Measurements from ENCODE around the gene ETF1.
A peak's percentile ranks its signal among the peaks of the same experiment; 100 is the strongest.

Gene ETF1

GRCh38 chr5:138553437-138554095 lies 10.5 kb upstream of the ETF1 start:
- Histone ChIP-seq H3K36me3 (ENCODE audit: control insufficient read depth in 4 of 4, insufficient read depth in 4 of 4, low read length in 3 of 4) (peaks cover 21 to 56% (median 37%) of the 10 kb centered on the region in 4 experiments), H3K4me1 (ENCODE audit: control extremely low read depth in 1 of 4, control insufficient read depth in 4 of 4, insufficient read depth in 4 of 4, low read length in 3 of 4) (no peaks in the 10 kb centered on the region), H3K4me3 (ENCODE audit: control insufficient read depth in 1 of 7, extremely low read depth in 1 of 7, insufficient read depth in 4 of 7, low read depth in 2 of 7, low read length in 6 of 7) (no peak overlapping the region), H3K27me3 (replicated peaks in 2 of 5; ENCODE audit: control insufficient read depth in 4 of 5, insufficient read depth in 5 of 5, low read length in 4 of 5) (no peaks in the 10 kb centered on the region), H3K27ac (ENCODE audit: insufficient read depth in 1 of 2, low read depth in 1 of 2, low read length in 2 of 2, poor library complexity in 1 of 2, severe bottlenecking in 2 of 2) (no peak overlapping the region), H3K9me3 (ENCODE audit: control extremely low read depth in 1 of 5, control insufficient read depth in 4 of 5, insufficient read depth in 2 of 5, low read depth in 1 of 5, low read length in 4 of 5) (no peaks in the 10 kb centered on the region)
- ChIA-PET POLR2A (interaction anchor here (3.5 kb wide), 1 partner anchor 10 kb away, joined by 14 read pairs; the partner anchor contains the start of gene ETF1), CTCF (interaction anchor here (1.4 to 1.5 kb wide), 2 partner anchors 12 to 15 kb away, joined by 3 to 4 read pairs; no protein-coding TSS in a partner anchor)
- no CpG with 5 or more reads among the region's 5 CpGs for WGBS (ENCODE audit: insufficient coverage)
- DNase-seq, result no peak

DNA sequence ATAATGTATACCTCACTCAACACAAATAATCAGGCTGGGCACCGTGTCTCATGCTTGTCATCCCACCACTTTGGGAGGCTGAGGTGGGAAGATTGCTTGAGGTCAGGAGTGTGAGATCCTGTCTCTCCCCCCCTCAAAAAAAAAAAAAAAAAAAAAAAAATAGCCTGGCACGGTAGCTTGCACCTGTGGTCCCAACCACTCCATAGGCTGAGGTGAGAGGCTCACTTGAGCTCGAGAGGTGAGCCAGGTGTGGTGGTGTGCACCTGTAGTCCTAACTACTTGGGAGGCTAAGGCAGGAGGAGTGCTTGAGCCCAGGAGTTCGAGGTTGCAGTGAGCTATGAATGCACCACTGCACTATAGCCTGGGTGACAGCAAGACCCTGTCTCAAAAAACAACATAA lies 9.6 kb upstream of the ETF1 start:
- no peak overlapping the region for H3K4me3 ChIP-seq (ENCODE audit: control insufficient read depth in 1 of 7, extremely low read depth in 1 of 7, insufficient read depth in 4 of 7, low read depth in 2 of 7, low read length in 6 of 7)
- no peaks in the 10 kb centered on the region for H3K9me3 ChIP-seq (ENCODE audit: control extremely low read depth in 1 of 5, control insufficient read depth in 4 of 5, insufficient read depth in 2 of 5, low read depth in 1 of 5, low read length in 4 of 5)
- ChIA-PET POLR2A (interaction anchor here (3.5 kb wide), 1 partner anchor 9 kb away, joined by 14 read pairs; the partner anchor contains the start of gene ETF1), CTCF (interaction anchor here (1.4 to 3.0 kb wide), 2 partner anchors 11 to 16 kb away, joined by 4 to 14 read pairs; no protein-coding TSS in a partner anchor)
- peaks cover 18 to 47% (median 31%) of the 10 kb centered on the region in 4 experiments for H3K36me3 ChIP-seq (ENCODE audit: control insufficient read depth in 4 of 4, insufficient read depth in 4 of 4, low read length in 3 of 4)
- no peaks in the 10 kb centered on the region for H3K4me1 ChIP-seq (ENCODE audit: control extremely low read depth in 1 of 4, control insufficient read depth in 4 of 4, insufficient read depth in 4 of 4, low read length in 3 of 4)
- no peak overlapping the region for H3K27ac ChIP-seq (ENCODE audit: insufficient read depth in 1 of 2, low read depth in 1 of 2, low read length in 2 of 2, poor library complexity in 1 of 2, severe bottlenecking in 2 of 2)
- WGBS (ENCODE audit: insufficient coverage), result 100% methylated on average over 1 of the region's 4 CpGs
- DNase-seq, result no peak
- H3K27me3 ChIP-seq (replicated peaks in 2 of 5; ENCODE audit: control insufficient read depth in 4 of 5, insufficient read depth in 5 of 5, low read length in 4 of 5), result no peaks in the 10 kb centered on the region

GRCh38 chr5:138549414-138549813 lies 6.4 kb upstream of the ETF1 start:
- CTCF ChIA-PET, result interaction anchor here (1.2 to 3.6 kb wide), 6 partner anchors 10 to 46 kb away, joined by 4 to 24 read pairs (median 10); no protein-coding TSS in a partner anchor

GRCh38 chr5:138545919-138546562 lies 3.0 kb upstream of the ETF1 start:
- Histone ChIP-seq H3K36me3 (ENCODE audit: control insufficient read depth in 4 of 4, insufficient read depth in 4 of 4, low read length in 3 of 4) (peaks cover 0 to under 1% (median 0%) of the 10 kb centered on the region in 4 experiments), H3K27ac (ENCODE audit: insufficient read depth in 1 of 2, low read depth in 1 of 2, low read length in 2 of 2, poor library complexity in 1 of 2, severe bottlenecking in 2 of 2) (no peak overlapping the region), H3K27me3 (replicated peaks in 2 of 5; ENCODE audit: control insufficient read depth in 4 of 5, insufficient read depth in 5 of 5, low read length in 4 of 5) (no peaks in the 10 kb centered on the region), H3K9me3 (ENCODE audit: control extremely low read depth in 1 of 5, control insufficient read depth in 4 of 5, insufficient read depth in 2 of 5, low read depth in 1 of 5, low read length in 4 of 5) (no peaks in the 10 kb centered on the region), H3K4me3 (ENCODE audit: control insufficient read depth in 1 of 7, extremely low read depth in 1 of 7, insufficient read depth in 4 of 7, low read depth in 2 of 7, low read length in 6 of 7) (no peak overlapping the region), H3K4me1 (ENCODE audit: control extremely low read depth in 1 of 4, control insufficient read depth in 4 of 4, insufficient read depth in 4 of 4, low read length in 3 of 4) (peaks cover 15 to 29% (median 21%) of the 10 kb centered on the region in 4 experiments)
- 97% methylated on average over 5 of the region's 6 CpGs for WGBS (ENCODE audit: insufficient coverage)
- ChIA-PET CTCF (interaction anchor here (1.0 to 3.6 kb wide), 4 partner anchors 10 to 27 kb away, joined by 3 to 24 read pairs (median 8); no protein-coding TSS in a partner anchor), POLR2A (interaction anchor here (0.6 kb wide), 2 partner anchors 534 to 680 kb away, joined by 4 to 7 read pairs; no protein-coding TSS in a partner anchor)
- no peak for DNase-seq

More at GRCh38 chr5:138549414-138549813, 6.4 kb upstream of the ETF1 start:
- 100% methylated on average over 1 of the region's 5 CpGs for WGBS (ENCODE audit: insufficient coverage)
- Histone ChIP-seq H3K4me3 (ENCODE audit: control insufficient read depth in 1 of 7, extremely low read depth in 1 of 7, insufficient read depth in 4 of 7, low read depth in 2 of 7, low read length in 6 of 7) (no peak overlapping the region), H3K27me3 (replicated peaks in 2 of 5; ENCODE audit: control insufficient read depth in 4 of 5, insufficient read depth in 5 of 5, low read length in 4 of 5) (no peaks in the 10 kb centered on the region), H3K36me3 (ENCODE audit: control insufficient read depth in 4 of 4, insufficient read depth in 4 of 4, low read length in 3 of 4) (peaks cover 3 to 14% (median 8%) of the 10 kb centered on the region in 4 experiments), H3K9me3 (ENCODE audit: control extremely low read depth in 1 of 5, control insufficient read depth in 4 of 5, insufficient read depth in 2 of 5, low read depth in 1 of 5, low read length in 4 of 5) (no peaks in the 10 kb centered on the region), H3K4me1 (ENCODE audit: control extremely low read depth in 1 of 4, control insufficient read depth in 4 of 4, insufficient read depth in 4 of 4, low read length in 3 of 4) (peaks cover 6 to 13% (median 10%) of the 10 kb centered on the region in 4 experiments), H3K27ac (ENCODE audit: insufficient read depth in 1 of 2, low read depth in 1 of 2, low read length in 2 of 2, poor library complexity in 1 of 2, severe bottlenecking in 2 of 2) (peak overlapping the region in 1 of 2 experiments; percentile 13)
- no peak for DNase-seq
- POLR2A ChIA-PET, result no interaction called here

- ChIA-PET POLR2A (interaction anchor here (0.6 to 3.3 kb wide), 6 partner anchors 8 to 84 kb away, joined by 3 to 14 read pairs (median 4); partner anchors contain the start of gene EGR1), CTCF (interaction anchor here (0.9 to 4.8 kb wide), 6 partner anchors 11 to 42 kb away, joined by 3 to 14 read pairs (median 6); no protein-coding TSS in a partner anchor)
- Histone ChIP-seq H3K36me3 (ENCODE audit: control insufficient read depth in 4 of 4, insufficient read depth in 4 of 4, low read length in 3 of 4) (peaks cover 0 to 7% (median 2%) of the 10 kb centered on the region in 4 experiments), H3K27ac (ENCODE audit: insufficient read depth in 1 of 2, low read depth in 1 of 2, low read length in 2 of 2, poor library complexity in 1 of 2, severe bottlenecking in 2 of 2) (peak overlapping the region; percentile 100), H3K4me3 (ENCODE audit: control insufficient read depth in 1 of 7, extremely low read depth in 1 of 7, insufficient read depth in 4 of 7, low read depth in 2 of 7, low read length in 6 of 7) (peak overlapping the region; percentile 53 to 99 (median 89)), H3K4me1 (ENCODE audit: control extremely low read depth in 1 of 4, control insufficient read depth in 4 of 4, insufficient read depth in 4 of 4, low read length in 3 of 4) (peaks cover 20 to 45% (median 33%) of the 10 kb centered on the region in 4 experiments), H3K9me3 (ENCODE audit: control extremely low read depth in 1 of 5, control insufficient read depth in 4 of 5, insufficient read depth in 2 of 5, low read depth in 1 of 5, low read length in 4 of 5) (no peaks in the 10 kb centered on the region), H3K27me3 (replicated peaks in 2 of 5; ENCODE audit: control insufficient read depth in 4 of 5, insufficient read depth in 5 of 5, low read length in 4 of 5) (no peaks in the 10 kb centered on the region)
- WGBS (ENCODE audit: insufficient coverage), result 61% methylated on average over 11 of the region's 16 CpGs
- DNase-seq, result peak; percentile 25 to 36 (median 27)
These were observed 1.4 kb upstream of the ETF1 start for GRCh38 chr5:138544181-138545134.

DNA sequence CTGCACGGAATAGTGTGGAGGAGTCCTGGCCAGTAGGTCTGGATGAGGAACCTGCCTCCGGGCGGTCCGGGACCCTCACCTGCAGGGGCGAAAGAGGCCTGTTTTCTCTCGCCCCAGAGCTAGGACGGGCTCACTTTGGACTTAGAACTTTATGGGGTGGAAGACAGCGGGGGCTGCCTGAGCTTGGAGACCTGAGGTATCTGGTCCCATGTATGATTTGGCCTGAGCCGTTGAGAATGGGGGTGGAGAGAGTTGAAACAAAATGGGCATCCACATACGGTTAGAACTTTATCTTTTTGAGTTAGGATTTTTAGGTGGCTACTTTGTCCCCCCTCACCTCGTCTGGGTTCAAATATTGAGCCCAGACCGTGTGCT lies 681 bp upstream of the ETF1 start:
- Histone ChIP-seq H3K4me3 (ENCODE audit: control insufficient read depth in 1 of 7, extremely low read depth in 1 of 7, insufficient read depth in 4 of 7, low read depth in 2 of 7, low read length in 6 of 7) (peak overlapping the region; percentile 53 to 99 (median 89)), H3K9me3 (ENCODE audit: control extremely low read depth in 1 of 5, control insufficient read depth in 4 of 5, insufficient read depth in 2 of 5, low read depth in 1 of 5, low read length in 4 of 5) (no peaks in the 10 kb centered on the region), H3K36me3 (ENCODE audit: control insufficient read depth in 4 of 4, insufficient read depth in 4 of 4, low read length in 3 of 4) (peaks cover 0 to 11% (median 2%) of the 10 kb centered on the region in 4 experiments), H3K4me1 (ENCODE audit: control extremely low read depth in 1 of 4, control insufficient read depth in 4 of 4, insufficient read depth in 4 of 4, low read length in 3 of 4) (peaks cover 23 to 49% (median 36%) of the 10 kb centered on the region in 4 experiments), H3K27me3 (replicated peaks in 2 of 5; ENCODE audit: control insufficient read depth in 4 of 5, insufficient read depth in 5 of 5, low read length in 4 of 5) (no peaks in the 10 kb centered on the region), H3K27ac (ENCODE audit: insufficient read depth in 1 of 2, low read depth in 1 of 2, low read length in 2 of 2, poor library complexity in 1 of 2, severe bottlenecking in 2 of 2) (peak overlapping the region; percentile 100)
- ChIA-PET CTCF (interaction anchor here (0.9 to 4.8 kb wide), 7 partner anchors 12 to 303 kb away, joined by 3 to 14 read pairs (median 6); no protein-coding TSS in a partner anchor), POLR2A (interaction anchor here (0.5 to 3.3 kb wide), 10 partner anchors 9 to 731 kb away, joined by 3 to 14 read pairs (median 4); partner anchors contain the start of genes EGR1 and HSPA9)
- DNase-seq, result no peak
- 0% methylated on average over 9 of the region's 12 CpGs for WGBS (ENCODE audit: insufficient coverage)

Data from common myeloid progenitor, CD34-positive (primary cell).